H1 (cell line): Measurements from ENCODE around the gene CREBBP. TPM values are rescaled to one million over a fixed set of nuclear protein-coding genes. Genes with fewer than 3 reads are reported as not detected.
A peak's percentile ranks its signal among the peaks of the same experiment; 100 is the strongest.

ENCODE experiments used
- CTCF ChIA-PET: fragments of 300-600 bp; sonication (Branson Sonifier 250); formaldehyde crosslinking; loops from one replicate; lab custom pipeline; 2021; ENCODE audit not compliant: partially characterized antibody; lab: Charles Lee
- POLR2A ChIA-PET: fragments of 300-600 bp; sonication (Branson Sonifier 250); formaldehyde crosslinking; loops from one replicate; lab custom pipeline; 2021; ENCODE audit warnings: inconsistent platforms; ENCODE audit not compliant: partially characterized antibody; lab: Charles Lee
- DNase-seq, 2 experiments: peaks; one replicate each; pipeline versions ENCODE4 v3.0.0 to v3.0.0-alpha.2; 2010 to 2022; ENCODE audit warnings: low spot score in 2 of 2, low read depth in 1 of 2, mixed read lengths in 1 of 2
- FAIRE-seq: peaks from 2 replicates; lab custom pipeline; 2011; peaks lifted over from hg19 to GRCh38; lab: Jason Lieb, UNC
- H2AFZ ChIP-seq: 2 replicates; pipeline ENCODE4 v1.8.1; 2012; ENCODE audit warnings: low read length, inconsistent platforms
- H2AK5ac ChIP-seq: 2 replicates; pipeline ENCODE4 v1.6.1; 2013; ENCODE audit warnings: low read depth, low read length
- H2BK120ac ChIP-seq: replicated peaks from 2 replicates; pipeline ENCODE3; 2013; ENCODE audit warnings: low read depth, low read length, inconsistent platforms
- H2BK12ac ChIP-seq: 2 replicates; pipeline ENCODE4 v1.6.1; 2013; ENCODE audit warnings: low read depth, low read length
- H2BK15ac ChIP-seq: 2 replicates; pipeline ENCODE4 v1.6.1; 2013; ENCODE audit warnings: low read length
- H2BK20ac ChIP-seq: 2 replicates; pipeline ENCODE4 v1.6.1; 2013; ENCODE audit warnings: low read length
- H2BK5ac ChIP-seq: 2 replicates; pipeline ENCODE4 v1.6.1; 2013; ENCODE audit warnings: low read depth, low read length
- H3K14ac ChIP-seq: 2 replicates; pipeline ENCODE4 v1.6.1; 2013; ENCODE audit warnings: inconsistent platforms; ENCODE audit not compliant: insufficient read length
- H3K18ac ChIP-seq: 2 replicates; pipeline ENCODE4 v1.6.1; 2013; ENCODE audit warnings: low read length; ENCODE audit errors: extremely low read depth
- H3K23ac ChIP-seq: 2 replicates; pipeline ENCODE4 v1.6.1; 2013; ENCODE audit warnings: inconsistent platforms; ENCODE audit not compliant: insufficient read length
- H3K23me2 ChIP-seq: 2 replicates; pipeline ENCODE4 v1.6.1; 2013; ENCODE audit warnings: low read depth, low read length
- H3K27ac ChIP-seq: 2 replicates; pipeline ENCODE4 v1.6.1; 2011; ENCODE audit warnings: low read depth, low read length, inconsistent platforms
- H3K27me3 ChIP-seq, 4 experiments: replicated peaks in 1 of 4; 1 replicate in 1 of 4; 2 replicates in 3 of 4; pipeline versions ENCODE4 v1.6.1 to v1.8.1; 2011 to 2013; ENCODE audit warnings: low read length in 3 of 4, mild to moderate bottlenecking in 3 of 4, inconsistent platforms in 2 of 4, mixed read lengths in 2 of 4, moderate library complexity in 1 of 4; ENCODE audit not compliant: control insufficient read depth in 3 of 4, insufficient read depth in 3 of 4; ENCODE audit errors: extremely low read depth in 1 of 4
- H3K36me3 ChIP-seq, 4 experiments: 2 replicates each; pipeline versions ENCODE4 v1.6.1 to v1.8.1; 2011 to 2013; ENCODE audit warnings: mild to moderate bottlenecking in 4 of 4, low read length in 3 of 4, moderate library complexity in 2 of 4, control low read depth in 1 of 4, inconsistent platforms in 1 of 4; ENCODE audit not compliant: insufficient read depth in 4 of 4, control insufficient read depth in 2 of 4
- H3K4ac ChIP-seq: replicated peaks from 2 replicates; pipeline ENCODE3; 2013; ENCODE audit warnings: low read length, low read depth, mixed read lengths, inconsistent platforms; ENCODE audit not compliant: insufficient read length
- H3K4me1 ChIP-seq, 4 experiments: replicated peaks in 1 of 4; 1 replicate in 1 of 4; 2 replicates in 3 of 4; pipeline versions ENCODE4 v1.6.1 to v1.8.1; 2011 to 2013; ENCODE audit warnings: low read length in 3 of 4, inconsistent platforms in 2 of 4, mixed read lengths in 1 of 4; ENCODE audit not compliant: insufficient read depth in 4 of 4, control insufficient read depth in 3 of 4
- H3K4me2 ChIP-seq, 2 experiments: 2 replicates each; pipeline versions ENCODE4 v1.6.1 to v1.8.1; 2011 to 2013; ENCODE audit warnings: low read depth in 2 of 2, low read length in 2 of 2, control low read depth in 1 of 2, inconsistent platforms in 1 of 2, mild to moderate bottlenecking in 1 of 2; ENCODE audit not compliant: insufficient read depth in 1 of 2
- H3K4me3 ChIP-seq, 4 experiments: fragments of 200-600, 300-600 bp in 1 of 4; sonication (generic), shearing (Covaris generic), sonication (Bioruptor Twin) in 1 of 4; 2 replicates each; pipeline versions ENCODE4 v1.5.1 to v1.8.1; 2011 to 2016; ENCODE audit warnings: low read length in 4 of 4, low read depth in 3 of 4, control low read depth in 2 of 4, inconsistent platforms in 2 of 4, mild to moderate bottlenecking in 2 of 4, mixed read lengths in 1 of 4, moderate library complexity in 1 of 4; ENCODE audit not compliant: insufficient read depth in 2 of 4; ENCODE audit errors: extremely low read depth in 1 of 4
- H3K56ac ChIP-seq: replicated peaks from 2 replicates; pipeline ENCODE3; 2013; ENCODE audit warnings: low read depth, mild to moderate bottlenecking, mixed read lengths, low read length, inconsistent platforms; ENCODE audit not compliant: insufficient read length
- H3K79me1 ChIP-seq: 2 replicates; pipeline ENCODE4 v1.6.1; 2013; ENCODE audit warnings: low read depth, low read length, control low read depth
- H3K79me2 ChIP-seq, 2 experiments: 2 replicates each; pipeline versions ENCODE4 v1.6.1 to v1.8.1; 2012 to 2013; ENCODE audit warnings: low read length in 2 of 2, mild to moderate bottlenecking in 2 of 2, inconsistent platforms in 1 of 2; ENCODE audit not compliant: insufficient read depth in 2 of 2, control insufficient read depth in 1 of 2
- H3K9ac ChIP-seq, 4 experiments: replicated peaks in 1 of 4; 1 replicate in 1 of 4; 2 replicates in 3 of 4; pipeline versions ENCODE4 v1.6.1 to v1.8.1; 2011 to 2013; ENCODE audit warnings: low read depth in 3 of 4, low read length in 3 of 4, control low read depth in 2 of 4, mild to moderate bottlenecking in 2 of 4, moderate library complexity in 2 of 4, inconsistent platforms in 1 of 4; ENCODE audit errors: extremely low read depth in 1 of 4
- H3K9me3 ChIP-seq, 2 experiments: 2 replicates each; pipeline versions ENCODE4 v1.6.1 to v1.8.1; 2012 to 2013; ENCODE audit warnings: mild to moderate bottlenecking in 2 of 2, moderate library complexity in 2 of 2, control low read depth in 1 of 2, inconsistent platforms in 1 of 2, low read depth in 1 of 2, low read length in 1 of 2, mixed read lengths in 1 of 2; ENCODE audit not compliant: insufficient read depth in 2 of 2
- H4K20me1 ChIP-seq, 2 experiments: replicated peaks in 1 of 2; 2 replicates each; pipeline versions ENCODE3 to v1.8.1; 2011 to 2013; ENCODE audit warnings: inconsistent platforms in 2 of 2, low read length in 2 of 2, mild to moderate bottlenecking in 1 of 2; ENCODE audit not compliant: insufficient read depth in 2 of 2, control insufficient read depth in 1 of 2
- H4K5ac ChIP-seq: 2 replicates; pipeline ENCODE4 v1.6.1; 2013; ENCODE audit warnings: low read length, low read depth, mixed read lengths, inconsistent platforms; ENCODE audit not compliant: insufficient read length
- H4K8ac ChIP-seq: 2 replicates; pipeline ENCODE4 v1.8.0; 2013; ENCODE audit warnings: mild to moderate bottlenecking, moderate library complexity, low read length, inconsistent platforms; ENCODE audit not compliant: insufficient read depth; ENCODE audit errors: extremely low read depth
- H4K91ac ChIP-seq: replicated peaks from 2 replicates; pipeline ENCODE3; 2013; ENCODE audit warnings: low read length, mixed read lengths, inconsistent platforms; ENCODE audit not compliant: insufficient read length
- WGBS, 2 experiments: shearing (Covaris generic) in 1 of 2; methylation state at CpG; one replicate each; pipeline versions ENCODE4 v1.1.6 to v1.1.7; 2013 to 2015; ENCODE audit warnings: low lambda C conversion rate in 2 of 2, mixed read lengths in 2 of 2, inconsistent platforms in 1 of 2, low coverage in 1 of 2, missing lambda C conversion rate in 1 of 2; ENCODE audit not compliant: insufficient replicate concordance in 2 of 2, insufficient coverage in 1 of 2, insufficient read length in 1 of 2; ENCODE audit errors: extremely low coverage in 1 of 2, missing lambda C conversion rate in 1 of 2; 5-methylcytosine and 5-hydroxymethylcytosine counted together
- polyA plus RNA-seq, 7 experiments: library from polyadenylated mRNA; depleted of rRNA in 3 of 7; stranded (reverse) in 5 of 7; unstranded in 2 of 7; fragments of >200 nt in 5 of 7; fragments of 200-250 nt in 2 of 7; gene quantifications; 1 replicate in 5 of 7; 2 replicates in 1 of 7; 4 replicates in 1 of 7; pipeline versions ENCODE4 v1.2.1 to v1.2.3, GENCODE V29; 2011 to 2013; ENCODE audit warnings: missing spikeins in 2 of 7, mixed read lengths in 2 of 7
- total RNA-seq: library from RNA; stranded (reverse); fragmentation: NEBNext Ultra II Directional; extraction: Animal tissue kit (Norgen Biotek cat#: 25700); gene quantifications from 2 replicates; pipeline ENCODE4 v1.2.1, GENCODE V29; 2021

CREBBP gene
- total and polyA plus RNA-seq, 2 of the 8 experiments (the other 6 are each of a cell fraction or from before 2014, with no cell fraction given): 10.0 to 60.1 TPM

GRCh38 chr16:3838600-3839401 lies 41.7 kb downstream of the CREBBP start:
- POLR2A ChIA-PET: no interaction called here

More at GRCh38 chr16:3838600-3839401, 41.7 kb downstream of the CREBBP start:
- peaks cover 2 to 7% (median 5%) of the 10 kb centered on the region in 4 experiments; a peak in 5 of 7 replicates for H3K4me1 ChIP-seq
- no peaks in the 10 kb centered on the region for H3K36me3 ChIP-seq
- no peak overlapping the region for H3K18ac ChIP-seq
- CTCF ChIA-PET: interaction anchor here (1.1 kb wide), 2 partner anchors 16 to 164 kb away, joined by 3 read pairs; no protein-coding TSS in a partner anchor
- H2BK12ac ChIP-seq: no peak overlapping the region
- H4K91ac ChIP-seq: peak overlapping the region; percentile 55
- H3K9ac ChIP-seq: no peak overlapping the region
- no peaks in the 10 kb centered on the region for H3K23me2 ChIP-seq
- H2BK120ac ChIP-seq: no peak overlapping the region
- no peaks in the 10 kb centered on the region for H3K9me3 ChIP-seq
- no peak overlapping the region for H3K14ac ChIP-seq
- no peak overlapping the region for H2AFZ ChIP-seq
- H2BK15ac ChIP-seq: no peak overlapping the region
- H4K20me1 ChIP-seq: peaks cover 4 to 17% of the 10 kb centered on the region in 2 experiments
- H3K23ac ChIP-seq: no peak overlapping the region
- no peaks in the 10 kb centered on the region for H3K27me3 ChIP-seq
- H2AK5ac ChIP-seq: no peak overlapping the region
- WGBS, 2 experiments: 88% methylated on average over 9 of the region's 9 CpGs; no CpG with 5 or more reads in 1 of the 2 experiments
- peaks cover 4% of the 10 kb centered on the region; the same call in 1 of the 2 replicates for H3K79me1 ChIP-seq
- no peak for FAIRE-seq
- H2BK20ac ChIP-seq: no peak overlapping the region
- no peak overlapping the region for H2BK5ac ChIP-seq
- H3K56ac ChIP-seq: no peak overlapping the region
- no peak overlapping the region for H3K27ac ChIP-seq
- DNase-seq: no peak
- H4K5ac ChIP-seq: no peak overlapping the region
- H3K4me3 ChIP-seq: no peak overlapping the region
- no peak overlapping the region for H4K8ac ChIP-seq
- no peak overlapping the region for H3K4ac ChIP-seq
- no peak overlapping the region for H3K4me2 ChIP-seq
- H3K79me2 ChIP-seq: peaks cover 19 to 88% of the 10 kb centered on the region in 2 experiments
